WERI-Rb-1 (cell line): ENCODE data around the gene MUC2.
A peak's percentile ranks its signal among the peaks of the same experiment; 100 is the strongest.

ENCODE experiments used
- DNase-seq: peaks from one replicate; pipeline ENCODE4 v3.0.0-alpha.2; 2020
- H3K27ac ChIP-seq: fragments of 250-450 bp; sonication (Bioruptor Pico); 2 replicates; pipeline ENCODE4 v1.5.1; 2020; ENCODE audit warnings: mild to moderate bottlenecking, moderate library complexity
- H3K27me3 ChIP-seq: fragments of 250-450 bp; sonication (Bioruptor Pico); 2 replicates; pipeline ENCODE4 v1.5.1; 2021; ENCODE audit warnings: mild to moderate bottlenecking, low read depth, moderate library complexity; ENCODE audit not compliant: insufficient read depth, severe bottlenecking
- H3K36me3 ChIP-seq: fragments of 250-450 bp; sonication (Bioruptor Pico); 2 replicates; pipeline ENCODE4 v1.5.1; 2020; ENCODE audit warnings: mild to moderate bottlenecking, moderate library complexity
- H3K4me3 ChIP-seq: 2 replicates; pipeline ENCODE4 v1.5.1; 2011; ENCODE audit warnings: low read depth, mild to moderate bottlenecking, control low read depth, low read length
- H3K9me3 ChIP-seq: fragments of 250-450 bp; sonication (Bioruptor Pico); 2 replicates; pipeline ENCODE4 v1.5.1; 2021; ENCODE audit warnings: mild to moderate bottlenecking, moderate library complexity; ENCODE audit not compliant: severe bottlenecking
- CTCF ChIP-seq: IDR thresholded peaks from 2 replicates; pipeline ENCODE4 v1.5.1; 2011; ENCODE audit warnings: low read depth, mild to moderate bottlenecking, control low read depth, inconsistent platforms, low read length

The MUC2 gene

GRCh38 chr11:1060852-1061616 is 13.6 kb upstream of the MUC2 start:
- no peaks in the 10 kb centered on the region for H3K36me3 ChIP-seq
- peaks cover 3% of the 10 kb centered on the region for H3K9me3 ChIP-seq
- TF ChIP-seq CTCF, result no peak
- H3K4me3 ChIP-seq, result no peak overlapping the region
- peak; percentile 6 for DNase-seq
- H3K27me3 ChIP-seq, result no peaks in the 10 kb centered on the region
- no peak overlapping the region for H3K27ac ChIP-seq

- H3K4me3 ChIP-seq, result no peak overlapping the region
- H3K9me3 ChIP-seq, result peaks cover 3% of the 10 kb centered on the region
- no peaks in the 10 kb centered on the region for H3K36me3 ChIP-seq
- H3K27ac ChIP-seq, result no peak overlapping the region
- no peak for TF ChIP-seq CTCF
- no peak for DNase-seq
- no peaks in the 10 kb centered on the region for H3K27me3 ChIP-seq
Observed at GRCh38 chr11:1062075-1062820, 12.4 kb upstream of the MUC2 start.

DNA sequence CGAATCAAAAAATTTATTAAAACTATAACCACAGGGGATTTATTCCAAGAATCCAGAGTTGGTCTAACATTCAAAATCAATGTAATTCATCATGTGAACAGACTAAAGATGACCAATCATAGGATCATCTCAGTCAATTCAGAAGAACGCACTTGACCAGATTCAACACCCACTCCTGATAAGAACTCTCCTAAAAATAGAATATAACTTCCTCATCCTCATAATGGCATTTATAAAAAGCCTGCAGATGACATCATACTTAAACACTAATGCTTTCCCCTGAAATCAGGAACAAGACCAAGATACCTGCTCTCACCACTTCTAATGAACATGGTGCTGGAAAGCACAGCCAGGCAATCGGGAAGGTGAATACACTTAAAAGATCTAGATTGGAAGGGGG is 10.5 kb upstream of the MUC2 start:
- no peak for DNase-seq

DNA sequence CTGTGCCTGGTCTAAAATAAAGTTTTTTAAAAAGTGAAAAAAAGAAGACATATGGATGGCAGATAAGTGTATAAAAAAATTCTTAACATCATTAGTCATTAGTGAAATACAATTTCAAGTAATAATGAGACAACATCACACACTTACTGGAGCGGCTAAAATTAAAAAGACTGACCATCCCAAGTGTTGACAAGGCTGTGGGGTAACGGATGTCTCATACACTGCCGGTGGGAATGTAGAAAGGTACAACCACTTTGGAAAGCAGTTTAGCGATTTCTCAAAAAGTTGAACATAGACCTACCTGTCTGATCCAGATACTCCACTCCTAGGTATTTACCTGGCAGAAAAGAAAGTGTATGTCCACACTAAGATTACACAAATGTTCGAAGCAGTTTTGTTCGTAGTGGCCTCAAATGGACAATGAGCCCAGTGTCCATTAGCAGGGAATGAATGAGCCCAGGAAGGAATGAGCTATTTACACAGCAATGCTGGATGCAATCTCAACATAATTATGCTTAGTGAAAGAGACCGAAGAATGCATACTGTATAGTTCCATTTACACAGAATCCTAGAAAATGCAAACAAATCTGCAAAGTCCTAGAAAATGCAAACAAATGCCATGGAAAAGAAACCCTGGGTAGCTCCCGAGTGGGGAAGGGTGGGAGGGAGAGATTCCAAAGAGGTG is 6.7 kb upstream of the MUC2 start:
- no peaks in the 10 kb centered on the region for H3K27me3 ChIP-seq
- H3K4me3 ChIP-seq, result no peak overlapping the region
- H3K9me3 ChIP-seq, result no peaks in the 10 kb centered on the region
- H3K27ac ChIP-seq, result no peak overlapping the region
- no peak for TF ChIP-seq CTCF
- DNase-seq, result no peak
- no peaks in the 10 kb centered on the region for H3K36me3 ChIP-seq

More for the DNA sequence above, 10.5 kb upstream of the MUC2 start:
- Histone ChIP-seq H3K9me3 (peaks cover 3% of the 10 kb centered on the region), H3K36me3 (no peaks in the 10 kb centered on the region), H3K27me3 (no peaks in the 10 kb centered on the region), H3K27ac (no peak overlapping the region), H3K4me3 (no peak overlapping the region)
- TF ChIP-seq CTCF, result no peak

GRCh38 chr11:1069740-1070139 is 4.9 kb upstream of the MUC2 start:
- Histone ChIP-seq H3K27me3 (no peaks in the 10 kb centered on the region), H3K36me3 (no peaks in the 10 kb centered on the region), H3K27ac (no peak overlapping the region), H3K9me3 (no peaks in the 10 kb centered on the region), H3K4me3 (no peak overlapping the region)
- TF ChIP-seq CTCF, result no peak
- no peak for DNase-seq
